ENCODE results near the gene NF2.

GRCh38 chr22:29692327-29692640 is 88.9 kb downstream of the NF2 start:
- TF ChIP-seq POLR2A (IDR thresholded peaks at IDR 0.05) = no peak
- TF ChIP-seq, protein P1, sequence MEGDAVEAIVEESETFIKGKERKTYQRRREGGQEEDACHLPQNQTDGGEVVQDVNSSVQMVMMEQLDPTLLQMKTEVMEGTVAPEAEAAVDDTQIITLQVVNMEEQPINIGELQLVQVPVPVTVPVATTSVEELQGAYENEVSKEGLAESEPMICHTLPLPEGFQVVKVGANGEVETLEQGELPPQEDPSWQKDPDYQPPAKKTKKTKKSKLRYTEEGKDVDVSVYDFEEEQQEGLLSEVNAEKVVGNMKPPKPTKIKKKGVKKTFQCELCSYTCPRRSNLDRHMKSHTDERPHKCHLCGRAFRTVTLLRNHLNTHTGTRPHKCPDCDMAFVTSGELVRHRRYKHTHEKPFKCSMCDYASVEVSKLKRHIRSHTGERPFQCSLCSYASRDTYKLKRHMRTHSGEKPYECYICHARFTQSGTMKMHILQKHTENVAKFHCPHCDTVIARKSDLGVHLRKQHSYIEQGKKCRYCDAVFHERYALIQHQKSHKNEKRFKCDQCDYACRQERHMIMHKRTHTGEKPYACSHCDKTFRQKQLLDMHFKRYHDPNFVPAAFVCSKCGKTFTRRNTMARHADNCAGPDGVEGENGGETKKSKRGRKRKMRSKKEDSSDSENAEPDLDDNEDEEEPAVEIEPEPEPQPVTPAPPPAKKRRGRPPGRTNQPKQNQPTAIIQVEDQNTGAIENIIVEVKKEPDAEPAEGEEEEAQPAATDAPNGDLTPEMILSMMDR (IDR thresholded peaks at IDR 0.05) = no peak
